Tibial nerve (tissue), 4 donors: ENCODE data around the gene MT1X. TPM values are rescaled to one million over a fixed set of nuclear protein-coding genes. Genes with fewer than 3 reads are reported as not detected.

Experiments used
- DNase-seq, 2 donors: peaks; one replicate each; pipeline ENCODE4 v3.0.0-alpha.2; 2019; ENCODE audit warnings: low spot score in 2 of 2
- H3K27ac ChIP-seq, 4 donors: fragments of 200-600 bp; sonication (generic) in 3 of 4; one replicate each; pipeline ENCODE4 v1.5.1; 2017 to 2019; ENCODE audit warnings: mild to moderate bottlenecking in 1 of 4
- H3K27me3 ChIP-seq, 2 donors: fragments of 200-600 bp; sonication (generic) in 1 of 2; one replicate each; pipeline versions ENCODE4 v1.5.1 to v1.6.0; 2017 to 2019
- H3K36me3 ChIP-seq, 3 donors: fragments of 200-600 bp; sonication (generic); one replicate each; pipeline ENCODE4 v1.5.1; 2018 to 2019
- H3K4me1 ChIP-seq, 4 donors: fragments of 200-600 bp; sonication (generic) in 3 of 4; one replicate each; pipeline ENCODE4 v1.5.1; 2017 to 2019
- H3K4me3 ChIP-seq, 4 donors: fragments of 200-600 bp; sonication (generic) in 3 of 4; one replicate each; pipeline ENCODE4 v1.5.1; 2017 to 2019; ENCODE audit warnings: mild to moderate bottlenecking in 1 of 4, moderate library complexity in 1 of 4
- H3K9me3 ChIP-seq, 4 donors: fragments of 200-600 bp; sonication (generic) in 3 of 4; one replicate each; pipeline ENCODE4 v1.5.1; 2017 to 2019
- EP300 ChIP-seq, 2 donors: sonication (generic); formaldehyde crosslinking; IDR thresholded peaks; one replicate each; pipeline ENCODE4 v1.6.1; 2017; ENCODE audit warnings: antibody characterized with exemption in 2 of 2, mild to moderate bottlenecking in 1 of 2
- POLR2A ChIP-seq, 2 donors: fragments of 450-650 bp; IDR thresholded peaks; one replicate each; pipeline ENCODE4 v1.6.1; 2017; ENCODE audit warnings: antibody characterized with exemption in 2 of 2, mild to moderate bottlenecking in 2 of 2, moderate library complexity in 2 of 2
- WGBS, 2 donors: methylation state at CpG; one replicate each; pipeline ENCODE4 v1.1.5; 2018; 5-methylcytosine and 5-hydroxymethylcytosine counted together
- total RNA-seq, 4 donors: library from RNA; depleted of rRNA; stranded (reverse); fragments of >200 nt; gene quantifications; one replicate each; pipeline ENCODE4 v1.1.0, GENCODE V29; 2016
- TF ChIP-seq, protein P1 (sequence below), 5 experiments: fragments of 200-600 bp in 3 of 5; fragments of 450-650 bp in 2 of 5; sonication (generic) in 3 of 5; IDR thresholded peaks; one replicate each; pipeline ENCODE4 v1.5.1; 2016 to 2019; ENCODE audit warnings: antibody characterized with exemption in 5 of 5, mild to moderate bottlenecking in 3 of 5, moderate library complexity in 2 of 5

MT1X gene
- total RNA-seq, 4 donors from 2014 or later: 457 to 1,918 (median 1,024) TPM

DNA sequence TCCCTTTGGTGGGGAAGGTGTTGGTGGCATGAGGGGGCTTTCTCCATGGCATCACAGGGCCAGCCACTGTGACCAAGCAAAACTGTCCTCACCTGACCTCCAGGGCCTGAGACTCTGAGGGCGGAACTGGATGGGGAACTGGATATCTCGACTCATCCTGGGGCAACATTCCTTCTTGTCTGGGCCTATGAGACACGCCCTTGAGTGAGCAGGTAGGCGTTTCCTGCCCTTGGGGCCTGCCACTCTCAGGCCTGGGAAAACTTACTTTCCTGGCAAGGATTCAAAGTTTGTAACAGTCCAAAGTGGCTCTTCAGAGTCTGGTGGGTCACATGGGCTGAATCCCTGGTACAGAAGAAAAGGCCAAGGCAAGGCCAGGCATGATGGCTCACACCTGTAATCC lies 9.6 kb downstream of the MT1X start:
- H3K27ac ChIP-seq: no peak overlapping the region
- peaks cover 0 to 2% (median 0%) of the 10 kb centered on the region in 3 donors for H3K36me3 ChIP-seq
- H3K27me3 ChIP-seq: no peaks in the 10 kb centered on the region
- peaks cover 0 to 3% (median 0%) of the 10 kb centered on the region in 4 donors for H3K9me3 ChIP-seq
- TF ChIP-seq EP300 (IDR thresholded peaks at IDR 0.05): no peak
- 65 to 66% methylated on average over 4 of the region's 4 CpGs for WGBS, 2 donors
- no peak for DNase-seq
- no peak overlapping the region for H3K4me3 ChIP-seq
- H3K4me1 ChIP-seq: no peaks in the 10 kb centered on the region

DNA sequence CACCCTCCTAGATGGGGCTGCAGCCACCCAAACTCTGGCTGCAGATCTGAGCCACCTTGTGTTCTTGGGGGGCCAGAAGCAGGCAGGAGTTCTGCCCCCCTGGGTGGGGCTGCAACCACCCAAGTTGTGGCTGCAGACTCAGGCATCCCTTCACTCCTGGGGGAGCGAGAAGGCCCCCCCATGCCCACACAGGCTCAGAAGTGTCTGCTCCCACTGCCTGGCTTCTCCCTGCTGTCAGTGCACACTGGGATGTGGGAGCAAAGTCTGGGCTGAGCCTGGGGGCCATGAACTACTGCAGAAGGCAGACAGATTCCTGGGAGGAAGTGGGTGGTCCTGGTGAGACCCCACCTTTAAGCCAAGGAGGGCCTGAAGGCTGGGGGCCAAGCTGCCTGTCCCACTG lies 13.0 kb downstream of the MT1X start:
- Histone ChIP-seq H3K9me3 (peaks cover 0 to 9% (median 0%) of the 10 kb centered on the region in 4 donors), H3K4me3 (no peak overlapping the region), H3K36me3 (no peaks in the 10 kb centered on the region), H3K27me3 (no peaks in the 10 kb centered on the region), H3K4me1 (no peaks in the 10 kb centered on the region), H3K27ac (no peak overlapping the region)
- no peak for DNase-seq
- WGBS, 2 donors: 67% methylated on average over 1 of the region's 1 CpG; no CpG with 5 or more reads in 1 of the 2 donors
- no peak for TF ChIP-seq EP300 (IDR thresholded peaks at IDR 0.05)
- TF ChIP-seq, protein P1, sequence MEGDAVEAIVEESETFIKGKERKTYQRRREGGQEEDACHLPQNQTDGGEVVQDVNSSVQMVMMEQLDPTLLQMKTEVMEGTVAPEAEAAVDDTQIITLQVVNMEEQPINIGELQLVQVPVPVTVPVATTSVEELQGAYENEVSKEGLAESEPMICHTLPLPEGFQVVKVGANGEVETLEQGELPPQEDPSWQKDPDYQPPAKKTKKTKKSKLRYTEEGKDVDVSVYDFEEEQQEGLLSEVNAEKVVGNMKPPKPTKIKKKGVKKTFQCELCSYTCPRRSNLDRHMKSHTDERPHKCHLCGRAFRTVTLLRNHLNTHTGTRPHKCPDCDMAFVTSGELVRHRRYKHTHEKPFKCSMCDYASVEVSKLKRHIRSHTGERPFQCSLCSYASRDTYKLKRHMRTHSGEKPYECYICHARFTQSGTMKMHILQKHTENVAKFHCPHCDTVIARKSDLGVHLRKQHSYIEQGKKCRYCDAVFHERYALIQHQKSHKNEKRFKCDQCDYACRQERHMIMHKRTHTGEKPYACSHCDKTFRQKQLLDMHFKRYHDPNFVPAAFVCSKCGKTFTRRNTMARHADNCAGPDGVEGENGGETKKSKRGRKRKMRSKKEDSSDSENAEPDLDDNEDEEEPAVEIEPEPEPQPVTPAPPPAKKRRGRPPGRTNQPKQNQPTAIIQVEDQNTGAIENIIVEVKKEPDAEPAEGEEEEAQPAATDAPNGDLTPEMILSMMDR (IDR thresholded peaks at IDR 0.05): no peak
- TF ChIP-seq POLR2A (IDR thresholded peaks at IDR 0.05): no peak

DNA sequence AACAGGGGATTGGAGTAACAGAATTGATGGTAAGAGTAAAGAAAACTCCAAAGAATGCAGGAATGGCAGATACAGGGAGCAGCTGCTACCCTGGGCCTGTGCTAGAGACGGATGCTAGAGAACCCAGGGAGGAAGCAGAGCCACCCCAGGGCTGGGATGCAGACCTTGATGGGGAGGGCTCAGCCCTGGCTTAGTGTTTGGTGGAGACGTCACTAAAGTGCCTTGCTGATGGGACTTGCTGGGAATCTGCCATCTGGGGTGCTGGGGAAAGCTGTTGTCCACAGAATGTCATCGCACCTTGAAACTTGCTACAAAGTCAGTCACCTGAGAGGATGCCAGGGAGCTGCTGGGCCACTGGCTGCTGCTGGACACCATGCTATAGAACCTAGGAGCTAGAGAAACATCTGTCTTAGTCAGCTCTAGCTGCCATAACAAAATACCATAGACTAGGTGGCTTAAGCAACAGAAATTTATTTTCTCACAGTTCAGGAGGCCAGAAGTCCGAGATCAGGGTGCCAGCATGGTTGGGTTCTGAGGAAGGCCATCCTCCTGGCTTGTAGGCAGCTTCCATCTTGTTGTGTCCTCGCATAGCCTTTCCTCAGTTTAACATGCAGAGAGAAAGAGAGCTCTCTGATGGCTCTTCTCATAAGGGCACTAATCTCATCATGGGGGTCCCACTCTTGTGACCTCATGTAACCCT lies 15.3 kb downstream of the MT1X start:
- H3K4me3 ChIP-seq: no peak overlapping the region
- no peak for DNase-seq
- peaks cover 0 to 11% (median 0%) of the 10 kb centered on the region in 4 donors for H3K4me1 ChIP-seq
- H3K27me3 ChIP-seq: no peaks in the 10 kb centered on the region
- H3K36me3 ChIP-seq: no peaks in the 10 kb centered on the region
- TF ChIP-seq, protein P1 (IDR thresholded peaks at IDR 0.05): no peak
- peaks cover 0 to 9% (median 0%) of the 10 kb centered on the region in 4 donors for H3K9me3 ChIP-seq
- H3K27ac ChIP-seq: no peak overlapping the region
- 88 to 94% methylated on average over 5 of the region's 5 CpGs for WGBS, 2 donors

DNA sequence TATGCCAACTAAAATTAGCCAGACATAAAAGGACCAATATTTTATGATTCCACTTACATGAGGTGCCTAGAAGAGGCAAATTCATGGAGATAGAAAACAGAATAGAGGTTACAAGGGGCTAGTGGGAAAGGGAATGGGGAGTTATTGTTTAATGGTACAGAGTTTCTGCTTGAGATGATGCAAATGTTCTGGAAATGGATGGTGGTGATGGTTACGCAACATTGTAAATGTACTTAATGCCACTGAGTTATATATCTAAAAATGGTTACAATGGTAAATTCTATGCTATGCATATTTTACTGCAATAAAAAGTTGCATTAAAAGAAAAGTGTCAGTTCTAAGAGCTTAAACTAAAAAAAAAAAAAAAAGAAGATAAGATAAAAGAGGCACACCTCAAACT lies 17.9 kb downstream of the MT1X start:
- H3K4me3 ChIP-seq: no peak overlapping the region
- H3K4me1 ChIP-seq: peaks cover 0 to 12% (median 0%) of the 10 kb centered on the region in 4 donors
- TF ChIP-seq EP300 (IDR thresholded peaks at IDR 0.05) (no peak), POLR2A (IDR thresholded peaks at IDR 0.05) (no peak)
- TF ChIP-seq, protein P1 (IDR thresholded peaks at IDR 0.05): no peak
- H3K27ac ChIP-seq: no peak overlapping the region
- DNase-seq: no peak
- H3K9me3 ChIP-seq: peaks cover 0 to 9% (median 0%) of the 10 kb centered on the region in 4 donors
- H3K27me3 ChIP-seq: no peaks in the 10 kb centered on the region
- WGBS, 2 donors: 37 to 53% methylated on average over 1 of the region's 1 CpG
- H3K36me3 ChIP-seq: no peaks in the 10 kb centered on the region

DNA sequence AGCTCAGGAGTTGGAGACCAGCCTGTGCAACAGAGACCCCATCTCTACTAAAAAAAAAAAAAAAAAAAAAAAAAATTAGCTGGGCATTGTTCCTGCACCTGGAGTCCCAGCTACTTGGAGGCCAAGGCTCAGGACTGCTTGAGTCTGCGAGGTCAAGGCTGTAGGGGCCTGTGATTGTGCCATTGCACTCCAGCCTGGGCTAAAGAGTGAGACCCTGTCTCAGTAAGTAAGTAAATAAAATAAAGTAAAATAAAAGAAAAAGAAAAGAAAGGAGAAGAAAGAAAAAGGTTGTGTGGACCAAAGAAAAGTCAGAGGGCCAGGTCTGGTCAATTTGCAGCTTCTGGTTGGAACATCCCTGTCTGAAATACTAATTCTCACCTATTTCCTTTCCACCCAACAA lies 18.4 kb downstream of the MT1X start:
- 88 to 100% methylated on average over 1 of the region's 1 CpG for WGBS, 2 donors
- peaks cover 0 to 12% (median 0%) of the 10 kb centered on the region in 4 donors for H3K4me1 ChIP-seq

More for the DNA sequence above, 18.4 kb downstream of the MT1X start:
- no peak overlapping the region for H3K27ac ChIP-seq
- DNase-seq: no peak
- H3K36me3 ChIP-seq: no peaks in the 10 kb centered on the region
- H3K9me3 ChIP-seq: peaks cover 0 to 9% (median 0%) of the 10 kb centered on the region in 4 donors
- no peaks in the 10 kb centered on the region for H3K27me3 ChIP-seq
- TF ChIP-seq, protein P1 (IDR thresholded peaks at IDR 0.05): no peak
- no peak for TF ChIP-seq EP300 (IDR thresholded peaks at IDR 0.05)
- no peak for TF ChIP-seq POLR2A (IDR thresholded peaks at IDR 0.05)
- H3K4me3 ChIP-seq: no peak overlapping the region
